GM19468 (cell line): ENCODE data around the gene CDK2AP2.

Source experiments
- ATAC-seq: cut with Tn5 transposase; IDR thresholded peaks from one replicate; pipeline ENCODE4 v1.9.1; 2021; ENCODE audit warnings: mild to moderate bottlenecking, moderate library complexity, moderate number of reproducible peaks; ENCODE audit not compliant: unreplicated experiment; ENCODE audit errors: extremely low read depth

The CDK2AP2 gene

GRCh38 chr11:67504950-67505581, 2.9 kb downstream of the CDK2AP2 start, which contains the start of gene PITPNM1:
PITPNM1 (minus strand) TSS chr11:67505363; CDS start chr11:67504180, 1,183 bp downstream.
- ATAC-seq: no peak

- ATAC-seq: no peak
Observed at GRCh38 chr11:67504005-67504949, 3.7 kb downstream of the CDK2AP2 start.

GRCh38 chr11:67503119-67504004, 4.6 kb downstream of the CDK2AP2 start:
- no peak for ATAC-seq

GRCh38 chr11:67502328-67502979, 5.5 kb downstream of the CDK2AP2 start:
- ATAC-seq: no peak

GRCh38 chr11:67501854-67502253, 6.1 kb downstream of the CDK2AP2 start:
- ATAC-seq: no peak

- ATAC-seq: no peak
Observed at GRCh38 chr11:67500831-67501715, 6.9 kb downstream of the CDK2AP2 start.

- ATAC-seq: no peak
Observed at GRCh38 chr11:67500484-67500821, 7.5 kb downstream of the CDK2AP2 start.

- no peak for ATAC-seq
Observed at GRCh38 chr11:67499808-67500483, 8.0 kb downstream of the CDK2AP2 start.

GRCh38 chr11:67498544-67498972, 9.4 kb downstream of the CDK2AP2 start:
- ATAC-seq: no peak

- no peak for ATAC-seq
Observed at GRCh38 chr11:67497656-67498291, 10.2 kb downstream of the CDK2AP2 start.

- no peak for ATAC-seq
Observed at GRCh38 chr11:67496113-67496512, 11.8 kb downstream of the CDK2AP2 start.

- no peak for ATAC-seq
Observed at GRCh38 chr11:67495234-67496005, 12.5 kb downstream of the CDK2AP2 start.

GRCh38 chr11:67494371-67495233, 13.4 kb downstream of the CDK2AP2 start:
- no peak for ATAC-seq

- ATAC-seq: no peak
Observed at GRCh38 chr11:67493548-67494370, 14.2 kb downstream of the CDK2AP2 start.

GRCh38 chr11:67492801-67493547, 15.0 kb downstream of the CDK2AP2 start:
- no peak for ATAC-seq
